KOPT-K1 (cell line): ENCODE results near the gene RUFY1.

Experiments
- H3K27ac ChIP-seq: fragments of 200-600 bp; sonication (generic); 2 replicates; pipeline ENCODE4 v1.5.1; 2016; ENCODE audit warnings: antibody characterized with exemption, mild to moderate bottlenecking, low read depth, low read length; ENCODE audit not compliant: poor library complexity, severe bottlenecking
- H3K36me3 ChIP-seq: fragments of 200-600 bp; sonication (generic); 2 replicates; pipeline ENCODE4 v1.5.1; 2017; ENCODE audit warnings: antibody characterized with exemption, mild to moderate bottlenecking, low read length, moderate library complexity; ENCODE audit not compliant: insufficient read depth
- H3K9me3 ChIP-seq: fragments of 200-600 bp; sonication (generic); 2 replicates; pipeline ENCODE4 v1.5.1; 2017; ENCODE audit warnings: antibody characterized with exemption, low read length, mild to moderate bottlenecking; ENCODE audit not compliant: insufficient read depth, poor library complexity, severe bottlenecking

Gene RUFY1

GRCh38 chr5:179568721-179569120, 18.4 kb downstream of the RUFY1 start:
- Histone ChIP-seq H3K36me3 (peaks cover 95% of the 10 kb centered on the region), H3K27ac (no peak overlapping the region)

DNA sequence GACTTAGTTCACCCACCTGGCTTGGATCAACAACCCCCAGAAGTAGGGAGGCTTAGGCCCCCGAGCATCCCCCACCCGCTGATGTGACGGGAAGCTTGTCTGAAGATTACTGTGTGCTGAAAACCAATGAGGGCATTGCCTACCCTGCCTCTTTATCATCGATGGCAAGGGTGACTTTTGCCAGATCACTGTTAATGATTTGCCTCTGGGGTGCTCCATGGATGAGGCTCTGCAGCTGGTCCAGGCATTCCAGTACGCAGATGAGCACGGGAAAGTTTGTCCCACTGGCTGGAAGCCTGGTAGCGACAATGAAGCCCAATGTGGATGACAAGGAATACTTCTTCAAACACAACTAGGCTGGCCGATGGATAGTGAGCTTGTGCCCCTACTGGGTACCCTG, 22.0 kb downstream of the RUFY1 start:
- H3K9me3 ChIP-seq = no peaks in the 10 kb centered on the region
- H3K27ac ChIP-seq = no peak overlapping the region
- peaks cover 84% of the 10 kb centered on the region for H3K36me3 ChIP-seq

More at GRCh38 chr5:179568721-179569120, 18.4 kb downstream of the RUFY1 start:
- H3K9me3 ChIP-seq = no peaks in the 10 kb centered on the region

DNA sequence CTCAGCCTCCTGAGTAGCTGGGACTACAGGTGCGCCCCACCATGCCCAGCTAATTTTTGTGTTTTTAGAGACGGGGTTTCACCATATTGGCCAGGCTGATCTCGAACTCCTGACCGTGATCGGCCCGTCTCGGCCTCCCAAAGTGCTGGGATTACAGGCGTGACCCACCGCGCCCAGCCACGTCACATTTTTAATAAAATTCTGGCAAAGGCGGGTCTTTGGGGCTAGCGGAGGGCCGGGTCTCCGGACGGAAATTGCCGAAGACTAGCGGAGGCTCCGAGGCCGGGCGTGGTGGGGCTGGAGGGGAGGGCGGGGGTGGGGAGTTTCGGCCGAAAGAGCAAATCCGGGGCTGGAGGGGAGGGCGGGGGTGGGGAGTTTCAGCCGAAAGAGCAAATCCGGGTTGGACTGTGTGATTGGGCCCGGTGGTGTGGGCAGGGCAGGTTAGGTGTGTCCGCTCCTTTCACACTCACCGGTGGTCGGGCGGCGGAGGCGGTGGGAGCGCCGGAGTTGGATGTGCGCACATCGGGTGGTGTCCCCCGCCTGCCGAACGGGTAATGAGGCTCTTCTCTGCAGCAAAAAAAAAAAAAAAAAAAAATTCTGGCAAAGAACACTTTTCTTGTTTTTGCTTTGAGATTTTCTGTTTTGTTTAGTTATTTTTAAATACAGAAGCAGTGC, 27.1 kb downstream of the RUFY1 start:
- Histone ChIP-seq H3K27ac (no peak overlapping the region), H3K9me3 (no peaks in the 10 kb centered on the region), H3K36me3 (peaks cover 71% of the 10 kb centered on the region)

- H3K36me3 ChIP-seq = peaks cover 86% of the 10 kb centered on the region
- H3K27ac ChIP-seq = no peak overlapping the region
- no peaks in the 10 kb centered on the region for H3K9me3 ChIP-seq
These were observed 35.6 kb downstream of the RUFY1 start for GRCh38 chr5:179585941-179586401.

DNA sequence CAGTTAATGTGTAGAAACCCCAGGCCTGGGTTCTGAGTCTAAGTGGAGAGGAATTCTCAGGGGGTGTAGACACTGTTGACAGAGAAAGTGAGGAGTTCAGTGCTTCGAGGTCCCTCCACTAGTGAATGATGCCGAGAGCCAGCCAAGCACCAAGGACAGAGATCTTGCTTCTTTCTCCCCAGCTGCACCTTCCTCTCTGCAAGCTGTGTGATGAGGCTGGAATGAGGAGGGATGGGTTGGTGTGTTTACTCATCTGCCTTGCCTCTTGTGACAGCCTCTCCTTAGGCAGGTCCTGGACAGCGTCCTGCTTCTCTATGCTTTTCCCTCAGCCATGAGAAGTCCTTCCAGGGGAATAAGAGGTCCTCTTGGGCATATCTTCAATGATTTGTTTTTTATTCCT, 37.8 kb downstream of the RUFY1 start:
- no peaks in the 10 kb centered on the region for H3K9me3 ChIP-seq
- no peak overlapping the region for H3K27ac ChIP-seq
- peaks cover 89% of the 10 kb centered on the region for H3K36me3 ChIP-seq

DNA sequence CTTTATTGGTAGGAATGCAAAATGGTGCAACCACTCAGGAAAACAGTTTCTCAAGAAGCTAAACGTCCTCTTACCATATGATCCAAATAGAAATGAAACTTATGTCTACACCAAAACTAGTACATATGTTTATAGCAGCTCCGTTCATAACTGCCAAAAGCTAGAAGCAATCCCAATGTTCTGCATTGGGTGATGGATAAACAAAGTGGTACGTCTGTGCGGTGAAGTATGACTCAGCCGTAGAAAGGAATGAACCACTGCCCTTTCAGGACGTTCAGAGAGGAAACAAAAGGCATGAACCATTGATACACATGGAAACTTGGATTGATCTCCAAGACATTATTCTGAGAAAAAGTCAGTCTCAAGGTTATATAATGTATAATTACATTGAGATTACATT, 45.6 kb downstream of the RUFY1 start:
- H3K36me3 ChIP-seq = peaks cover 100% of the 10 kb centered on the region
- no peak overlapping the region for H3K27ac ChIP-seq
- no peaks in the 10 kb centered on the region for H3K9me3 ChIP-seq

DNA sequence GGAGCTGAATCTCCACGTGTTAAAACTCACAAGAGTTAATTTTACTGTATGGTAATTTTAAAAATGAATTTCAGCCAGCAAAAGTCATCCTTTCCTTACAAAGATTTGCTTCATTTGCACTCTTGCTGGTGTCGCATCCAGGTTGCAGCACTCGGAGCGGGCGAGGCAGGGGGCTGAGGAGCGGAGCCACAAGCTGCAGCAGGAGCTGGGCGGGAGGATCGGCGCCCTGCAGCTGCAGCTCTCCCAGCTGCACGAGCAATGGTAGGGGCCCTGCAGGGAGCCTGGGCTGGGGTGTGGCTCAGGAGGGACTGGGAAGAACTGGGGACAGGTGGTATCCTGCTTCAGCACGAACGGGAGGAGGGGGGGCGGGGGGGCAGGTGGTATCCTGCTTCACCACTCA, 46.1 kb downstream of the RUFY1 start:
- Histone ChIP-seq H3K27ac (no peak overlapping the region), H3K36me3 (peaks cover 99% of the 10 kb centered on the region), H3K9me3 (no peaks in the 10 kb centered on the region)

DNA sequence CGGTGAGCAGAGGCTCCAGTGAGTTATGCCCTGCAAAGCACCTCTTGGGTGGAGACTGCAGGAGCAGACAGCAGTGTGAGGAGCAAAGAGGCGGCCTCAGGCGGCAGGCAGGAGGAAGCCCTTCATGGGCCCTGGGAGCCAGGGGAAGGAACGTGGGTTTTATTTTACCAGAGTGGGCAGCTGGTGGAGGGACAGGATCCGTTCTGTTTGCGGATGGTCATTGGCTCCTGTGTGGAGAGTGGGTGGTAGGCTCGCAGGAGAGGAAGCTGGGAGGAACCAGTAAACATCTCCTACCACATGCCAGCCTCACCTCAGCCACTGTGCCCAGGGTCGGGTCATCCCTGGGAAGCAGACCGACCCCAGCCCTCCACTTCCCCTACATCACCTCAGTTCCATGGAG, 48.7 kb downstream of the RUFY1 start:
- H3K27ac ChIP-seq = no peak overlapping the region
- no peaks in the 10 kb centered on the region for H3K9me3 ChIP-seq
- H3K36me3 ChIP-seq = peaks cover 95% of the 10 kb centered on the region

DNA sequence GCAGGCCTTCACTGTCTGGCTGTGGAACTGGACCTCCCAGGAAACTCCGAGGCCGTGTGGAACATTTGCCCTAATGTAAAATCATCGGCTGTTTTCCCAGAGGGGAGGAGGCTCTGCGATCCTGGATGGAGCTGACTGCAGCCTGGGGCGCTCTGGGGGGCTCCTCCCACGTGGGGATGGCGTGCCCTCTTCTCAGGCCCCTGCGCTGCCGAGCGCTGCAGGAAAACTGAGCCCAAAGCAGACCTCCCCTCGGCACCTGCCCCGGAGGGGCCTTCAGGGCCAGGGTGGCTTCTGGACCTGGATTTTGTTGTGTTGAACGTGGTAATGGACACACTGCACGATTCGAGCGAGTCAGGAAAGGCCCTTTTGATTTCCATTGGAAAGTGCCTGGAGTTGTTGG, 49.2 kb downstream of the RUFY1 start:
- no peak overlapping the region for H3K27ac ChIP-seq
- H3K36me3 ChIP-seq = peaks cover 95% of the 10 kb centered on the region
- no peaks in the 10 kb centered on the region for H3K9me3 ChIP-seq

DNA sequence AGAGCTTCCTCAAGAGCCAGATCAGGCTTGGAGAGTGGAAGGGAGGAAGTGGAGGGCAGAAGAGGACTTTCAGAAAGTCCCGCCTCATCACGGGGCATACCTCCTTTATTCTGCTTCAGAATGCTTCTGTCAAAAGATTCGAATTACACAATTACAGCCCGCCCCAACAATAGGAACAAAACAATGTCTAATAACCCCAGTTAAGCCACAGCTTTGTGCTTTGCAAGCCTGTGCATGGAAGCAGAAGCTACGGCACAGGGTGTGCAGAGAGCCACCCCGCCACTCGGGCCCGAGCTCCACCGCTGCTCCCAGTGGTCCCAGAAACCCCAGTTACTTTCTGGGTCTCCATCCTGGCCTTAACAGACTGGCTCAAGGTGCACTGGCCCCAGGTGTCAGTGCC, 49.6 kb downstream of the RUFY1 start:
- Histone ChIP-seq H3K9me3 (no peaks in the 10 kb centered on the region), H3K27ac (no peak overlapping the region), H3K36me3 (peaks cover 95% of the 10 kb centered on the region)

DNA sequence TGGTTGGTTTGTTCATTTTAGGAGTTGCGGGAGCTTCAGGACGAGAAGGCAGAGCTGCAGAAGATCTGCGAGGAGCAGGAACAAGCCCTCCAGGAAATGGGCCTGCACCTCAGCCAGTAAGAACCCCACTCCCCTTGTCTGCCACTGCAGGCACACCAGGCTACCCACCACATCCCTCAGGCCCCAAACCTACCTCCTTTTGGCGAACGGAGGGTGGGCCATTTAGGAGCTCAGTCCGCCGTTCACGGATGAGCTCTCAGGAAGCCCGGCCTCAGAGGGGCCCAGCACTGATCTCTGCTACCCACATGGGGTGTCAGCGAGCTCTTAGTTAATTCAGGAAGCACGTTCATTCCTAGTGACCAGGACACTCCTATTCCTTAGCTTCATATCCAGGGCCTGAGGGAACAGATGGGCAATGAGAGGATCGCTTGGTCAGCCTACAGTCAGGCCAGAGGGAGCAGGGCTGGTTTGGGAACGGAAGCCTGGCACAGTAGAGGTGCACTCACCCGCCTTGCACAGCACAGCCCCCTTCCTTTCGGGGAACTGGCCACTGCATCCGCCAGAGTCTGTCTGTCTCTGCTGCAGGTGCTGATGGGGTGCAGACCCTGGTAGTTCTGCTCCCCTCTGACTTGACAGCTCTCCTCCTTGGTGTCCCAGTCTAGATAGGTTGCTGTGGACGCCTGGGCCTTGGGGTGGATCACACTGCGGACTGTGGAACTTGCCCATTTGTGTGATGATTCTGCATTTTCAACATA, 51.7 kb downstream of the RUFY1 start:
- Histone ChIP-seq H3K9me3 (no peaks in the 10 kb centered on the region), H3K27ac (no peak overlapping the region), H3K36me3 (peaks cover 95% of the 10 kb centered on the region)

DNA sequence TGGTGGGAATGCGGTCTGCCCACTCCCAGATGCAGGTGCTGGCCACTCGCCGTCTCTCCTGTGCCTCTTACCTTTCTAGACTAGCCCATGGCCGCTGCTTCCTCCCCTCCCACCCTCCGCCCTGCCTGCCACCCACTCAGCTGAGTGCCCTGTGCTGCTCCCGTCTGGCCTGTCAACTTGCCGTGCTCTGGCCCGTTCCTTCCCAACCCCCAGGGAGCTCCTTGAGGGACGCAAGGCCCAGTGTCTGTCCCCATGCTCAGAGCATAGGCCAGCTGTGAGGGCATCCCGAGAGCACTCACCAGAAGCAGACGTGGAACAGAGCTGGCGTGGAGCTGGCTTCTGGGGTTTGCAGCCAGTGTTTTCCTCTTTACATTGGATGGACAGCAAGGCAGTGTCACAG, 53.0 kb downstream of the RUFY1 start:
- Histone ChIP-seq H3K36me3 (peaks cover 91% of the 10 kb centered on the region), H3K9me3 (no peaks in the 10 kb centered on the region), H3K27ac (no peak overlapping the region)

DNA sequence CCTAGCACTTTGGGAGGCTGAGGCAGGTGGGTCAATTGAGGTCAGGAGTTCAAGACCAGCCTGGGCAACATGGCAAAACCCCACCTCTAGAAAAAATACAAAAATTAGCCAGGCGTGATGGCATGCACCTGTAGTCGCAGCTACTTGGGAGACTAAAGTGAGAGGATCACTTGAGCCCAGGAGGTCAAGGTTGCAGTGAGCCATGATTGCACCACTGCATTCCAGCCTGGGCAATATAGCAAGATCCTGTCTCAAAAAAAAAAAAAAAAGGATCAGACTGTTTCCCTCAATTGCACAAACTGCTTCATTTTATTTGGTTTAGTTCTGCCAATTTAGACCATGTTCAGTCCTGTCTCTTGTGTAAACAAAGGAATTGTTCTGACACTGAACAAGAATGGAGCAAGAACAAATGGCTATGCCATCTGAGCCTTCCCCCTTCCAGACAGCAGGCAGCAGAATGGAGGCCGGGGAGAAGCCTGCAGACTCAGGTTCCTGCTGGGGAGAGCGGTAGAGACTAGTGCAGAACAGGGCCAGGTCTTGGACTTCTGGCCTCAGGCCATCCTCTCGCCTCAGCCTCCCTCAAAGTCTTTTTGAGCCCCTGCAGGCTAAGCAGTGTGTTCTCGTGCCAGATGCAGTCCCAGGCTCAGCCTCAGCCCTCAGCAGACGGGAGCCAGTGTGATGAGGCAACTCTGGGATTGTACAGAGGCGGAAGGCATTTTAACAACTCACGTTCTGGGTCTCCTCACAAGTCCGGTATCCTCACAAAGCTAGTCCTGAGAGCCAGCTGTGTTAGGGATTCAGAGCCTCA, 54.9 kb downstream of the RUFY1 start:
- Histone ChIP-seq H3K36me3 (peaks cover 87% of the 10 kb centered on the region), H3K27ac (no peak overlapping the region), H3K9me3 (no peaks in the 10 kb centered on the region)

DNA sequence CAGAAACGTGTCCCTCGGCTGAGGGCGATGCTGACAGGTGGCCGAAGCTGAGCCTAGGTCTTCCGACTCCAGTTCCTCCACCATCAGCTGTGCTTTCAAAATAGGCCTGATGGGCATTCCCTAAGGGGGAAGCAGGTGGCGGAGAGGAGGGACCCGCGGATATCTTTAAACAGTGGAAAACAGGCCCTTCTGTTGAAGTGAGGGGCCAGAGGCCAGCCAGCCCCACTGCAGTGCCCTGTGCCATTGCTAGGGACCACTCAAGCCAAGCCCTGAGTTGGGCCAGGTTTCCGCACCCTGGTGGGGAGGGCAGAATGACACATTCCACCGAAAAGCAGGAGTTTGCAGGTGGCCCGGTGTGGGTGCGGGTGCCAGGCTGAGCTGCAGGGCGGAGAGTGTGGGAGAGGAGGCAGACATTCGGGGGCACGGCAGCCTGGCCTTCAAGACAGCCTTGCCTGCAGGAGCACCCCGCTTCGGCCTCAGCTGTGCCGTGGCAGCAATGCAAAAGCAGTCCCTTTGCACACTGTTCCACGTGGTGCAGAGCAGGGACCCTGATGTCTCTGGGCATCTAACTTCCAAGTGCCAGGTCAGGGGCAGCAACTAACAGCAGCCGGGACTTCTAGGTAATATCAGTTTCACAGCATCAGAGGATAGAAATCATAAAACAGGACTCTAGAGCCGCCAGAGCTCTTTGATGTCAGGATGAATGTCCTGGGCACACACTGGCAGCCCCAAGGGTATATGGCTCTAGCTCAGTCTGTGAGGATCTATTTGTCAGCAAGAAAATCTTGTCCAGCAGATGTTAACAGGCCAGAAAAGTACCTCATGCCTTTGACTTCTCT, 55.9 kb downstream of the RUFY1 start:
- Histone ChIP-seq H3K27ac (no peak overlapping the region), H3K36me3 (peaks cover 88% of the 10 kb centered on the region), H3K9me3 (no peaks in the 10 kb centered on the region)

DNA sequence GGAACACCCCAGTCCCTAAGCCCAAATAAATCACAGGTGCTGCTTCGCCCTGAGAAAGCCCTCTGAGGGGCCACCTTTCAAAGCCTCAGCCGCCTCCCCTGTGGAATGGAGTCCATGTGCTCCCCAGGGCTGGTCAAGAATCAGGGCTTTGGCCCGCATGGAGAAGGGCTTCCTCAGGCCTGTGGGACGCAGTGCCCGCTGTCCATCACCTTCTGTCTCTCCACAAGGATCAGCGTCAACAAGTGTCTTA, 56.5 kb downstream of the RUFY1 start:
- Histone ChIP-seq H3K27ac (no peak overlapping the region), H3K9me3 (no peaks in the 10 kb centered on the region), H3K36me3 (peaks cover 88% of the 10 kb centered on the region)
